HG02938 (cell line): ENCODE data around the gene PTRH1.

Experiments
- ATAC-seq: cut with Tn5 transposase; IDR thresholded peaks from one replicate; pipeline ENCODE4 v1.9.1; 2021; ENCODE audit warnings: mild to moderate bottlenecking, moderate library complexity; ENCODE audit not compliant: unreplicated experiment

Gene PTRH1

GRCh38 chr9:127667127-127667844 lies 48.2 kb downstream of the PTRH1 start:
- ATAC-seq: no peak

GRCh38 chr9:127664678-127665507 lies 50.6 kb downstream of the PTRH1 start:
- ATAC-seq: no peak

- ATAC-seq: no peak
Measured at GRCh38 chr9:127664324-127664677, 51.2 kb downstream of the PTRH1 start.
